Ishikawa (cell line): ENCODE results near the gene RTTN.

Experiments used
- CEBPB ChIP-seq: IDR thresholded peaks from 2 replicates; pipeline ENCODE4 v1.6.1; 2012
- CREB1 ChIP-seq: IDR thresholded peaks from 2 replicates; pipeline ENCODE4 v1.6.1; 2012; ENCODE audit warnings: low read depth
- EGR1 ChIP-seq: IDR thresholded peaks from 2 replicates; pipeline ENCODE4 v1.6.1; 2012
- EP300 ChIP-seq: IDR thresholded peaks from 2 replicates; pipeline ENCODE4 v1.6.1; 2012; ENCODE audit warnings: borderline replicate concordance
- FOXM1 ChIP-seq: IDR thresholded peaks from 2 replicates; pipeline ENCODE4 v1.6.1; 2012; ENCODE audit warnings: low read depth, borderline replicate concordance
- TAF1 ChIP-seq: IDR thresholded peaks from 2 replicates; pipeline ENCODE4 v1.6.1; 2012; ENCODE audit warnings: low read depth, mild to moderate bottlenecking
- TCF12 ChIP-seq: IDR thresholded peaks from 2 replicates; pipeline ENCODE4 v1.6.1; 2012; ENCODE audit warnings: low read depth
- TEAD4 ChIP-seq: IDR thresholded peaks from 2 replicates; pipeline ENCODE4 v1.6.1; 2012
- ZBTB7A ChIP-seq: IDR thresholded peaks from 2 replicates; pipeline ENCODE4 v1.6.1; 2012; ENCODE audit warnings: low read depth
- TF ChIP-seq, protein P1 (sequence below): IDR thresholded peaks from 2 replicates; pipeline ENCODE4 v1.6.1; 2012
- TF ChIP-seq, protein P2 (sequence below): IDR thresholded peaks from 2 replicates; pipeline ENCODE4 v1.6.1; 2012
- TF ChIP-seq, protein P3 (sequence below): IDR thresholded peaks from 2 replicates; pipeline ENCODE4 v1.6.1; 2012; ENCODE audit warnings: low read depth, mild to moderate bottlenecking

DNA sequence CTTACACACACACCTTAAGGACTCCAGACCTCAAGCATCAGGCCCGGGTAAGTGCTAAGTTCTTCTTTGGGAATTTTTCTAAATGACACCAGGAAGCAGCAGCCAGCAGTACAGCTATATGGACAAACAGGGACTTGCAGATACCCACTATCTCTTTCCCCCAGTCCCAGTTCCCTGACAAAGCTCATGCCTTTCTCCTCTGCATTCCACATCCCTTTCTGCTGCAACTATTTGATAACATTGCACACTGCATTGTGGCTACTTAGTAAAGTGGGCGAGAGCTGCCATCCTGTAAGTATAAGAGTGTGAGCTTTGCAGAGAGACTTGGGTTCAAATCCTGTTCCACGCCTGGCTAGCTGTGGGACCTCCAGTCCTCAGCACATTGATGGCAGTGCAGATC is 243.8 kb downstream of the RTTN start:
- TF ChIP-seq CEBPB (no peak), ZBTB7A (no peak), EP300 (no peak), TEAD4 (no peak), TAF1 (no peak), CREB1 (no peak), TCF12 (no peak), EGR1 (no peak), FOXM1 (no peak)
- TF ChIP-seq, protein P1, sequence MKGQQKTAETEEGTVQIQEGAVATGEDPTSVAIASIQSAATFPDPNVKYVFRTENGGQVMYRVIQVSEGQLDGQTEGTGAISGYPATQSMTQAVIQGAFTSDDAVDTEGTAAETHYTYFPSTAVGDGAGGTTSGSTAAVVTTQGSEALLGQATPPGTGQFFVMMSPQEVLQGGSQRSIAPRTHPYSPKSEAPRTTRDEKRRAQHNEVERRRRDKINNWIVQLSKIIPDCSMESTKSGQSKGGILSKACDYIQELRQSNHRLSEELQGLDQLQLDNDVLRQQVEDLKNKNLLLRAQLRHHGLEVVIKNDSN = no peak
- TF ChIP-seq, protein P2, sequence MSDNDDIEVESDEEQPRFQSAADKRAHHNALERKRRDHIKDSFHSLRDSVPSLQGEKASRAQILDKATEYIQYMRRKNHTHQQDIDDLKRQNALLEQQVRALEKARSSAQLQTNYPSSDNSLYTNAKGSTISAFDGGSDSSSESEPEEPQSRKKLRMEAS = no peak
- TF ChIP-seq, protein P3, sequence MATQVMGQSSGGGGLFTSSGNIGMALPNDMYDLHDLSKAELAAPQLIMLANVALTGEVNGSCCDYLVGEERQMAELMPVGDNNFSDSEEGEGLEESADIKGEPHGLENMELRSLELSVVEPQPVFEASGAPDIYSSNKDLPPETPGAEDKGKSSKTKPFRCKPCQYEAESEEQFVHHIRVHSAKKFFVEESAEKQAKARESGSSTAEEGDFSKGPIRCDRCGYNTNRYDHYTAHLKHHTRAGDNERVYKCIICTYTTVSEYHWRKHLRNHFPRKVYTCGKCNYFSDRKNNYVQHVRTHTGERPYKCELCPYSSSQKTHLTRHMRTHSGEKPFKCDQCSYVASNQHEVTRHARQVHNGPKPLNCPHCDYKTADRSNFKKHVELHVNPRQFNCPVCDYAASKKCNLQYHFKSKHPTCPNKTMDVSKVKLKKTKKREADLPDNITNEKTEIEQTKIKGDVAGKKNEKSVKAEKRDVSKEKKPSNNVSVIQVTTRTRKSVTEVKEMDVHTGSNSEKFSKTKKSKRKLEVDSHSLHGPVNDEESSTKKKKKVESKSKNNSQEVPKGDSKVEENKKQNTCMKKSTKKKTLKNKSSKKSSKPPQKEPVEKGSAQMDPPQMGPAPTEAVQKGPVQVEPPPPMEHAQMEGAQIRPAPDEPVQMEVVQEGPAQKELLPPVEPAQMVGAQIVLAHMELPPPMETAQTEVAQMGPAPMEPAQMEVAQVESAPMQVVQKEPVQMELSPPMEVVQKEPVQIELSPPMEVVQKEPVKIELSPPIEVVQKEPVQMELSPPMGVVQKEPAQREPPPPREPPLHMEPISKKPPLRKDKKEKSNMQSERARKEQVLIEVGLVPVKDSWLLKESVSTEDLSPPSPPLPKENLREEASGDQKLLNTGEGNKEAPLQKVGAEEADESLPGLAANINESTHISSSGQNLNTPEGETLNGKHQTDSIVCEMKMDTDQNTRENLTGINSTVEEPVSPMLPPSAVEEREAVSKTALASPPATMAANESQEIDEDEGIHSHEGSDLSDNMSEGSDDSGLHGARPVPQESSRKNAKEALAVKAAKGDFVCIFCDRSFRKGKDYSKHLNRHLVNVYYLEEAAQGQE = no peak
